Fibroblast of the aortic adventitia (primary cell): ENCODE measurements around the gene DIP2B. TPM values are rescaled to one million over a fixed set of nuclear protein-coding genes. Genes with fewer than 3 reads are reported as not detected.

Source experiments
- DNase-seq: peaks from one replicate; pipeline ENCODE4 v3.0.0-alpha.2; 2010; ENCODE audit warnings: low read depth
- H3K4me3 ChIP-seq: 2 replicates; pipeline ENCODE4 v1.5.1; 2011; ENCODE audit warnings: low read depth, mild to moderate bottlenecking, control low read depth, low read length, moderate library complexity
- total RNA-seq: library from RNA; depleted of rRNA; stranded (reverse); fragments of >200 nt; gene quantifications from 2 replicates; pipeline ENCODE4 v1.2.3, GENCODE V29; 2012; ENCODE audit warnings: low replicate concordance
- TF ChIP-seq, protein P1 (sequence below): IDR thresholded peaks from 2 replicates; pipeline ENCODE4 v1.5.1; 2011; ENCODE audit warnings: mild to moderate bottlenecking, low read length, control low read depth, inconsistent platforms; ENCODE audit not compliant: insufficient read depth

Gene DIP2B
- total RNA-seq, 1 donor, result 26.7 TPM

DNA sequence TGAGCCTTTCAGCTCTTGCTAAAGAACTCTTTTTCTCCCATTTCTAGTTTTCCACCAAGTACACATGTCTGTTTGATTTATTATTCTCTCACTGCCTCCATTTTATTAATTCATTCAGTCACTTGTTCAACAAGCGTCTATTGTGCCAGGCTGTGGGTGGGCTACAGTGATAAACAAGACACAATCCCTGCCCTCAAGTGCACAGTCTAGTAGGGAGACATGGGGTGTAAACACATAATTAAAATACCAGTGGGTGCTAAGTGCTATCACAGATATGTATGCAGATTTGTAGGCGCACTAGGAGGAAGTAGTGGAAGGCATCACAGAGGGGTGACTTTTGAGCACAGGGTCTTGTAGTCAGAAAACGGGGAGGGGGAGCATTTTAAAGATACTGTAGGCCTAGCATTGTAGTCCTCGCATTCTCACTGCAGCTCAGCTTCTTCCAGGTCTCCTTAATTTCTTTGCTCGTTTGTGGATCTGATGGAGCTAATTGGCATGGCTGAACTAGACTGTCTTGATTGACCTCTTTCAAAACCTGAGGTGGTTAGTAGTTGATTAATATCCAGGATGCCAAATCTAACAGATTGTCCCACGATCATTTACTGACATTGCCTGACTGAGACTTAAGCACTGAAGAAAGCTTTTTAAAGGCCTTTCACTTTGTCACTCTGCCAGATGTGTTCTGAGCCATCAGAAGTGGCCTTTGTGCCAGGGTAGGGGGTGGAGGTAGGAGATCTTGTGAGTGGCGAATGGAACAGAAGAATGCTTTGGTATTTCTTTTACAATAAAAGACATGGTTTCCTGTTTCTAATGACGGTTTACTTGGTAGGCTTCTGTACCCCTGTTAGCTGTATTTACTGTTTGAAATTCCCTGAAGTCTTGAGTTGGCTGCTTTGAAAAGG, 116.9 kb downstream of the DIP2B start:
- no peak overlapping the region for H3K4me3 ChIP-seq
- TF ChIP-seq, protein P1, sequence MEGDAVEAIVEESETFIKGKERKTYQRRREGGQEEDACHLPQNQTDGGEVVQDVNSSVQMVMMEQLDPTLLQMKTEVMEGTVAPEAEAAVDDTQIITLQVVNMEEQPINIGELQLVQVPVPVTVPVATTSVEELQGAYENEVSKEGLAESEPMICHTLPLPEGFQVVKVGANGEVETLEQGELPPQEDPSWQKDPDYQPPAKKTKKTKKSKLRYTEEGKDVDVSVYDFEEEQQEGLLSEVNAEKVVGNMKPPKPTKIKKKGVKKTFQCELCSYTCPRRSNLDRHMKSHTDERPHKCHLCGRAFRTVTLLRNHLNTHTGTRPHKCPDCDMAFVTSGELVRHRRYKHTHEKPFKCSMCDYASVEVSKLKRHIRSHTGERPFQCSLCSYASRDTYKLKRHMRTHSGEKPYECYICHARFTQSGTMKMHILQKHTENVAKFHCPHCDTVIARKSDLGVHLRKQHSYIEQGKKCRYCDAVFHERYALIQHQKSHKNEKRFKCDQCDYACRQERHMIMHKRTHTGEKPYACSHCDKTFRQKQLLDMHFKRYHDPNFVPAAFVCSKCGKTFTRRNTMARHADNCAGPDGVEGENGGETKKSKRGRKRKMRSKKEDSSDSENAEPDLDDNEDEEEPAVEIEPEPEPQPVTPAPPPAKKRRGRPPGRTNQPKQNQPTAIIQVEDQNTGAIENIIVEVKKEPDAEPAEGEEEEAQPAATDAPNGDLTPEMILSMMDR, result no peak
- no peak for DNase-seq

DNA sequence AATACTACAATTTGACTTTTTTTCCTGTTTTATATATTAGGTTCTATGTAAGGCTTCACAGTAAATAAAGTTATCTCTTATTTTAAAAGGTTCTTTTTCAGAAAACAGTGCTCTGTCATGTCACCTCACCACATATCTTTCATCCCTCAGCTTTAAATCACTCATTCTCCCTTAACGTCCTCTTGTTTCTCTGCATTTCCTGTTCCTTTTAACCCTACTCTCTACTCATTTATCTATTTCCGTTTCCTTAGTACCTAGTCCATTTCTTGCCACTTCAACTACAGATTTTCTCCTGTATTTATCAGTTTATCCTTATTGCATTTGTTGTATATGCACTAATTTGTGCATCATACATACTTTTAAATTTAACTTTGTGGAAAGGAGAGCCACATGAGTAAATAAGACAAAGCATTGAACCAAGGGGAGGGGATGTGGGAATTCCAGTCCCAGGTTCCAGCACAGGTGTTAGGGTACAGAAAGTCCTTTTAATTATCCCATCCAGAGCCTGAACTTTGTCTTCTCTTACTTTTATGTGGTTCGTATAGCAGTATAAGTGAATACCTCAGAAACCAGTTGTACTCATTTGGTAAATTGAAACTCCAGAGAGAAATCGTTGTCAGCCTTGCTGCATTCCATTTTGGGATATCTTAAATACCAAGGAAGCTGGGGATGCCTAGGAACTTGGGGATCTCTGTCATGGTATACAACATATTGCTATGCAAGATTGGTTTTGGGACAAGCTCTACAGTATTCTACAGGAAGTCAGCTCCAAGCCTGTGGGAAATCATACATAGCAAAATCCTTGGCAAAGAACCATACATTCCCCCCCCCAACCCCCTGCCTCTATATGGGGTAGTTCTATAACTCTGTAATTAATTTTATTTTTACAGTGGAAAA, 120.5 kb downstream of the DIP2B start:
- no peak for DNase-seq
- TF ChIP-seq, protein P1, result no peak

DNA sequence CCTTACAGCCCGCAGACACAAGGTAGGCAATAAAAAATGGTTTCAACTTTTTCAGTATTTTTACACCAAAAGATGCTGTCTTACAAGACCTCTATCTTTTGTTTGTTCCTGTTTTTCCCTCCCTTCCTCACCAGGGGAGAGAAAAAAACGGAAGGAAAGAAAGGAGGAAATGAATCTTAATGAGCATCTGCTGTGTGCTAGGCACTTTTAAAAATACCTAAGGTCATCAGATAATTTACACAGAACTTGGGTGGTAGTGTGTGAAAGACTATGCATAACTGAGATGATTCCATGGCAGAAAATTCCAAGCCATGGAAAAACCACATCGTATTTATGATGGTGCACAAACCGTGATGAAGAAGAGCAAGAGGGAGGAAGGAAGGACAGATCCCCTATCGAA, 121.2 kb downstream of the DIP2B start:
- no peak for DNase-seq
- H3K4me3 ChIP-seq, result no peak overlapping the region
- TF ChIP-seq, protein P1, result no peak

More for the DNA sequence above, 120.5 kb downstream of the DIP2B start:
- H3K4me3 ChIP-seq, result no peak overlapping the region

DNA sequence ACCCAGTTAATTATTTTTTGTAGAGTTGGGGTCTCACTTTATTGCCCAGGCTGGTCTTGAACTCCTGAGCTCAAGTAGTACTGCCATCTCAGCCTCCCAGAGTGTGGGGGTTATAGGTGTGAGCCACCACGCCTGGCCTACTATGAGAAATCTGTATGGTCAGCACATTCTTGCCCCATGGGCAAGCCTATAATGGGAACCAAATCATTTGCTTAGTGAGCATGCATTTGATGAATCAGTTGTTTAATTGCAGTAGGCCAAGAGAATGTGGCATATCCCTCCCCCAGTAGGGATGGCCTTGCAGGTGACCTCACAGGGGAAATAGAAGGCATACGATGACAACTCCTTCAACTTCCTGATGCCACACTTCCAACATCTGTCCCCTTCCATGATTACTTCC, 122.7 kb downstream of the DIP2B start:
- H3K4me3 ChIP-seq, result no peak overlapping the region
- no peak for DNase-seq
- TF ChIP-seq, protein P1, result no peak

DNA sequence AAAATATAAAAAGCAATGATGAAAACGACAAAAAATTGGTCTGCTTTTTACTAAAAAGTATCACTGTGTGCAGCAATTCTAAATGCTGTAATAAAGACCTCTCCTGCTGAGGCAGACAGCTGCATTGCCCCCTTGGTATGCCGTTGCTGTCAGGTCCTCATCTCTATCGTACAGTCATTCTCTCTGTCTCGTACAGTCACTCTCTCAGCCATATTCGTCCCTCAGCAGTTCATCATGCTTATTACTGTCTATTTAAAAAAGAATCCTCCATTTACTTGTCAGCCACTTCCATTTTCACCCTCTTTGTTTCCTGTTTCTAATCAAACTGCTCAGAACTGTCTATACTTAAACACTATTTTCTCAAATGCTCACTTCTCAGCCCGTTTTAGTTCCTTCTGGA, 123.6 kb downstream of the DIP2B start:
- no peak overlapping the region for H3K4me3 ChIP-seq
- DNase-seq, result no peak
- TF ChIP-seq, protein P1, result no peak

DNA sequence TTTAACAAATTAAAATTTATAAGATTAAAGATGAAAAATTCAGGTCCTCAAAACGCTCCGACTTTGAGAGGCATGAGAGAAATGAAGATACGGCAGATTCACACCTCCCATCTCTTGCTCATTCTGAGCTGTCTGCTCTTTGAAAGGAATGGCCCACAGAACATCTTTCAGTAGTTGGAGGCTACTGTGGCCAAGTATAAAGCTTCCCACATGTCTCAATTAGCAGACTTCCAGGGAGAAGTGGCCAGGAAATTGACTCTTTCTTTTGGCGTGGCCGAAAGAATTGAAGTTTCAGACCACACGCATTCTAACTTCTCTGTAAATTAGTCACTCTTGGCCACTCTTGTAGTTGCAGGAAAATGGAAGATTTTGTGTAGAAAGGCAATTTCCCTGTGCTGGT, 129.2 kb downstream of the DIP2B start:
- peak; percentile 83 for DNase-seq
- TF ChIP-seq, protein P1, result no peak
- no peak overlapping the region for H3K4me3 ChIP-seq
